ENCODE results near the gene SRM. TPM values are rescaled to one million over a fixed set of nuclear protein-coding genes. Genes with fewer than 3 reads are reported as not detected.
"Not testable (repeated sequence)": the region's sequence is repeated elsewhere in the genome, so short reads cannot be mapped to it uniquely, and the experiment has no call there.

The SRM gene
- total RNA-seq, 2 experiments from 2014 or later = 159 to 164 TPM

DNA sequence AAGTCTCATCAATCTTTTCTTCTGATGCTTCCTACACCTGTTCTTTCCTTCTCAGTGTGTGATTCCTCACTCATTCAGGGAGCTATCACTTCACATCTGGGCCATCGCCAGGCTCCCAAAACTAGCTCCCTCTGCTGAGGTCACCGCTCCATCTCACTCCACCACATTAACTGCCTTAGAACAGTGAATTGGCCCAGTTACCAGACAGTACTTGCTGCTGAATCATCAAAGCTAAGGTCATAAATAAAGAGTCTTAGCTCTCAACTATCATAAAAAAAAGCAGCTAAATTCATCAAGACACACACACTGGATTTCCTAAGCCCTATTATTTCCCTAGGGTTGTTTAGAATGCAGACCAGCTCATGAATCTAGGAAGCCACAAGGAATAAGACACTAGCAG lies 18.8 kb upstream of the SRM start:
- ChIA-PET CTCF (interaction anchor here (0.9 kb wide), 1 partner anchor 41 kb away, joined by 5 read pairs; no protein-coding TSS in a partner anchor), POLR2A (no interaction called here)
- intact Hi-C loops (cut with micrococcal nuclease) = no loop called here
- no peak for DNase-seq
- Mint-ChIP-seq H3K36me3 (peaks cover 45% of the 10 kb centered on the region), H3K9me3 (no peaks in the 10 kb centered on the region), H3K4me3 (no peak overlapping the region), H3K4me1 (ENCODE audit: low read depth) (peaks cover 2% of the 10 kb centered on the region), H3K27me3 (no peaks in the 10 kb centered on the region), H3K27ac (peak overlapping the region; percentile 58)

DNA sequence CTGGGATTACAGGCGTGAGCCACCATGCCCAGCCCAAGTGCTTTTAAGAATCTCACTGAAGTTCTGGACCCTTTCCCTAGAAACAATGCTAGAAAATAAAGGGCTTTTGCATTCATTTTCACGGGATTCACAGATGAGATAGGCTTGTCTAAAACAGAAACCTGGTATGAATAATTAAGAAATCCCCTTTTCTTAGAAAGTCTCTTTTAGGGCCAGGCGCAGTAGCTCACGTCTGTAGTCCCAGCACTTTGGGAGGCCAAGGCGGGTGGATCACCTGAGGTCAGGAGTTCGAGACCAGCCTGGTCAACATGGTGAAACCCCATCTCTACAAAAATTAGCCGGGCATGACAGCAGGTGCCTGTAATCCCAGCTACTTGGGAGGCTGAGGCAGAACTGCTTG lies 13.6 kb upstream of the SRM start:
- H3K4me3 Mint-ChIP-seq; intact Hi-C loops (cut with micrococcal nuclease); H3K27me3 Mint-ChIP-seq; H3K4me1 Mint-ChIP-seq (ENCODE audit: low read depth); H3K9me3 Mint-ChIP-seq: not testable (repeated sequence)
- peaks cover 53% of the 10 kb centered on the region for H3K36me3 Mint-ChIP-seq
- ChIA-PET POLR2A (interaction anchor here (0.7 kb wide), 1 partner anchor 1046 kb away, joined by 3 read pairs; no protein-coding TSS in a partner anchor), CTCF (interaction anchor here (2.4 kb wide), 1 partner anchor 36 kb away, joined by 16 read pairs; no protein-coding TSS in a partner anchor)
- DNase-seq = peak; percentile 46
- H3K27ac Mint-ChIP-seq = peak overlapping the region; percentile 33

DNA sequence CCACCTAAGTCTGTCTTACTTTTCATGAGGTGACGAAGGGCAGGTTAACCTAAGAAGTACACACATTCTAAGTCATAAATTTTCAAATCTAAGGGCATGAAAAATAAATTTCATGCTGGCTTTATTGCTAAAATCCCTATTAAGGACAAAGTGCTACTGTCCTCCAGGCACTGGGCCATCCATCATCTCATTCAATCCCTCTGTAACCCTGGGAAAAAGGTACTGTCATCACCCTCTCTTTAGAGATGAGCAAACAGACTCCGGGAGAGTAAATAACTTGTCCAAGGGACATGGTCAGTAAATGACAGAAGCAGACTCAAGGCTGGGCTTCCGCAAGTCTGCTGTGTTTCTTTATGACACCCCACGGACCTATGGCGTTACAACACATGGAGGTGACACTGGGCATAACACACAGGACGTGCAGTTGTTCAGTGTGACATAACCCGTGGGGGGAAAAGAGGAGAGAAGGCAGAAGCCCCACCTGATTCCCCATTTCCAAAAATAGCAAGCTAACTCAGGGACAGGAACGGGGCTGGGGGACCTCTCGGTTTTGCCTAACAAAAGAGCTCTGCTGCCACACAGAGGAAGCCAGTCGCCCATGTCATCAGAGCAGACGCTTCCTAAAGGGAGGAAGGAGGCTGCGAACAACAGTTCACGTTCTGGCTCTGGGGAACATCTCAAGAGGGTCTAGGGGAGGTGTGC lies 12.5 kb upstream of the SRM start:
- ChIA-PET CTCF (interaction anchor here (2.4 kb wide), 1 partner anchor 35 kb away, joined by 16 read pairs; no protein-coding TSS in a partner anchor), POLR2A (interaction anchor here (1.3 kb wide), 1 partner anchor 12 kb away, joined by 4 read pairs; the partner anchor contains the start of gene SRM)
- intact Hi-C loops (cut with micrococcal nuclease) = no loop called here
- H3K4me3 Mint-ChIP-seq = no peak overlapping the region
- H3K4me1 Mint-ChIP-seq (ENCODE audit: low read depth) = peaks cover 2% of the 10 kb centered on the region
- DNase-seq = no peak
- H3K27ac Mint-ChIP-seq = no peak overlapping the region
- H3K27me3 Mint-ChIP-seq = no peaks in the 10 kb centered on the region
- no peaks in the 10 kb centered on the region for H3K9me3 Mint-ChIP-seq
- peaks cover 55% of the 10 kb centered on the region for H3K36me3 Mint-ChIP-seq

DNA sequence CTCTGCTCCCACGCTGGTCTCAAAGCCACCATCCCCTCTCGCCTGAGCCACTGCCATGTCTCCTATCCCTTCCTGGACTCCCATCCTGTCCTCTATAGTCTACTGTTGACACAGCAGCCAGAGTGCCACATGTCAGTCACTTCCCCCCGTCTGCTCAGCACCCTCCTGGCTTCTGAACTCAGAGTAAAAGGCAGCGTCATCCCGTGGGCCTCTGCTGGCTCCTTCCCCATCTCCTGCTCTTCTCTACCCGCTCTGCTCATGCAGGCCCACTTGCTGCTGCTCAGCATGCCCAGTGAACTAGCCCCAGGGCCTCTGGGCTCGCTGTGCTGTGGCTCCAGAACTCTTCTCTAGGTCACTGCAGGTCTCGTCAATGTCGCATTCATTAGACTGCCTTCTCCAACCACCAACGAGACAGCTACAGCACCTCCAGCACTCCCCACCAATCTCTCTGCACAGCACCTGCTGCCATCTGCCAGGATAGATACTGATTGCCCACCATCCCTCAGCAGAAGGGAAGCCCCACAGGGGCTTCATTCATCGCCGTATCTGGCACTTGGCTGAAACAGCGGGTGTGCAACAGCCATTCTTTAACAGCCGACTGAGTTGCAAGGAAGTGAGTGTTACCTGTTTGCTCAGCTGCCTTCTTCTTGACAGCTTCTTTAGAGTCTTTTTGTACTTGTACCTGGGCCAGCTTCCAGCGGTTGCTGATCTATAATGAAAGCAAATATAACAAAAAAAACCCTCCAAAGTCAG lies 11.8 kb upstream of the SRM start:
- H3K27me3 Mint-ChIP-seq = no peaks in the 10 kb centered on the region
- ChIA-PET CTCF (interaction anchor here (2.6 kb wide), 1 partner anchor 34 kb away, joined by 10 read pairs; no protein-coding TSS in a partner anchor), POLR2A (interaction anchor here (1.3 kb wide), 1 partner anchor 11 kb away, joined by 4 read pairs; the partner anchor contains the start of gene SRM)
- H3K4me1 Mint-ChIP-seq (ENCODE audit: low read depth) = peaks cover 2% of the 10 kb centered on the region
- H3K9me3 Mint-ChIP-seq = no peaks in the 10 kb centered on the region
- no peak overlapping the region for H3K27ac Mint-ChIP-seq
- no peak overlapping the region for H3K4me3 Mint-ChIP-seq
- H3K36me3 Mint-ChIP-seq = peaks cover 55% of the 10 kb centered on the region
- no peak for DNase-seq
- intact Hi-C loops (cut with micrococcal nuclease) = no loop called here

DNA sequence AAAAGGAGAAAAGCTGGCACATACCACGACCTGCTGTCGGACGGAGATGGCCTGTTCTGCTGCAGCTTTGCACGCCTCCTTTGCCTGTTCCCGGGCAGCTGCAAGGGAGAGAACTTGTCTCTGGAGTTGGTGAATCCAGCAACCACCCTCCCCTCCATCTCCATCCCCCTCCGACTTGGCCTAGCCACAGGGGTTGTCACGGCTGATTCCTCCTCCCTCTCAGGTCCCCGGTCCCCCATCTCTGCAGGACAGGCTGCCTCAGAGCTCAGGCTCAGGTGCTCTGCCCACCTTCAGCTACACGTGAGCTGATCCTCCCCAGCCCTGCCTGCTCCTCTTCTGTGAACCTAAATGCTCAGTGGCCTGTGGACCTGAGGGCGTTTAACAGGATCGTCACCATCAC lies 11.1 kb upstream of the SRM start:
- H3K4me3 Mint-ChIP-seq = no peak overlapping the region
- ChIA-PET CTCF (interaction anchor here (0.6 to 2.6 kb wide), 2 partner anchors 28 to 33 kb away, joined by 4 to 10 read pairs; no protein-coding TSS in a partner anchor), POLR2A (interaction anchor here (1.3 kb wide), 1 partner anchor 10 kb away, joined by 4 read pairs; the partner anchor contains the start of gene SRM)
- no peaks in the 10 kb centered on the region for H3K9me3 Mint-ChIP-seq
- intact Hi-C loops (cut with micrococcal nuclease) = no loop called here
- no peaks in the 10 kb centered on the region for H3K27me3 Mint-ChIP-seq
- peaks cover 2% of the 10 kb centered on the region for H3K4me1 Mint-ChIP-seq (ENCODE audit: low read depth)
- peaks cover 55% of the 10 kb centered on the region for H3K36me3 Mint-ChIP-seq
- DNase-seq = no peak
- no peak overlapping the region for H3K27ac Mint-ChIP-seq

DNA sequence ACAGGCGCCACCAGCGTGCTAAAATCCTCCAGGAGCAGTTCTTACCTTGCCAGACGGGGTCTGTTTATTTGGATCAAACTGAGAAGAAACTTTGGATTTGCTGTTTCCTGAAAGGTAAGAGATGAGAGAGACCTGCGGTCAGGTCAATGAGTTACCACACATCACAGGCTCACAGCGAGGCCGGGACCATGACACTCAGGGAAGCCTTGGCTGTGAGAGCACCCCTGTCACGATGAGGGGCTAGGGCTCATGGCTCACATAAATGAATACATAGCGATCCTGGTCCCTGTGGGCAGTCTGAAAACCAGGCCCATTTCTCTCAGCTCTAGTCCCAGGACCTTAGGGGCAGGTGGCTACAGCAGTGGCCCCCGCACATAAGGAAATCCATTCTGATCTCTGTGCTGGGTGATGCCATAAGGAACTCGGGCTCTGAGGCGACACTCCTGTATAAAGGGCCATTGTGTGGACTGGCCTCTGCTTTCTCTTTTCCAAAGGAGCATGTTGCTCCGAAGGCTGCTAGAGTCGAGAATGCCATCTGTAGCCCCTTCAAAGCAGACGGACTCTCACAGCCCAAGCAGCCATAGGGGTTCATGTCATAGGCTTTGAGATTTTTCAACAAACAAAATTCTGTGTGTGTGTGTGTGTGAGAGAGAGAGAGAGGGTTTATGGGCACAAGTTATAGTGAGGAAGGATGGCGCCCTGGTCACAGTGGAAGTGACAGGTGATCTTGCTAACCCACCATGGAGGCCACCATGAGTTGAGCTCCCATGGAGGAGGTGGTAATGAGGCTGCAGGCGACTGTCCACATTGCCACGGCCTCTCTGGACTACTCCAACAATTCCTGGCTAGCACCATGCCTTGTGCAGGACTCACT lies 9.0 kb upstream of the SRM start:
- H3K4me1 Mint-ChIP-seq (ENCODE audit: low read depth) = peaks cover under 1% of the 10 kb centered on the region
- intact Hi-C loops (cut with micrococcal nuclease) = loop anchor here (10.0 kb wide), 1 partner anchor 196 kb away; the partner anchor contains the start of gene MTOR
- POLR2A ChIA-PET = no interaction called here
- H3K36me3 Mint-ChIP-seq = peaks cover 59% of the 10 kb centered on the region
- H3K27ac Mint-ChIP-seq = no peak overlapping the region
- no peaks in the 10 kb centered on the region for H3K9me3 Mint-ChIP-seq
- H3K27me3 Mint-ChIP-seq = no peaks in the 10 kb centered on the region
- CTCF ChIA-PET = interaction anchor here (1.2 to 2.6 kb wide), 3 partner anchors 8 to 31 kb away, joined by 4 to 10 read pairs (median 5); partner anchors contain the start of gene SRM
- H3K4me3 Mint-ChIP-seq = no peak overlapping the region
- no peak for DNase-seq

DNA sequence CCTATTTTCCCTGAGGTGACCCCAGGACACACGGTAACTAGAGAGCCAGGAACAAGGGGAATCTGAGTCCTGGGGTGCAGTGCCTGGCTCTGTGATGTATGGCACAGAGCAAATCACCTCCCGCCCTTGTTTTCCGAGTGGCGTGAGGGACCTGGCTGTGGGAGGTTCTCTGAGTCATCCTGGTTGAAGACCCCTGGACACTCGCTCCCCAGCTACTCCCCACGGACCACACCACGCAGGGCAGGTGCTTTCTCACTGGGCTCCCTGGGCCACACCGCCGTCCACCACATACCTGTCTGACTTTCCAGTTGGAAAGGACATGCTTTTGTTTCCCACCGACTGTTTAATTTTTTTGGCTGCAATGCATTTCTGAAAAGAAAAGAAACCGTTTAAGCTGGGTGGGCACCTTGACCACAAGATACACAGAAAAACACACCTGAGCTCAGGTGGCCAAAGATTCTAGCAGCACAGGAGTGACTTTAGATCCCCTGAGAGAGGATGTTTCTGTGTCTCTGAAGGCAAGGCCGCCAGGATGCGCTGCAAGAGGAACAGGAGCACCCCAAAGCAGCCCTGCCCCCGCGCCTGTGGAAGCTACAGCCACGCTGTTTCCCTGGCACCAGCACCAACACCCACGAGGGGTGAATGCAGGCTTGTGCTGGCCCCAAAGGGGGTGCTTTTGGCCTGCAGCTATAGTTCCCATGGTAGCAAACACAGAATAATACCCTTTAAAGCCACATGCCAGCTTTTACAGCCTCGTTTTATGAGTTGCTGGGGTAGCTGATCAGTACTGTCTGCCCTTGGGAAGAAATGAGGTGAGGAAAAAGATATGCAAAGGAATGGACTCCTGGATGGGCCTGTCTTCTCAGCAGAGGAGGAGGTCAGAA lies 8.1 kb upstream of the SRM start:
- Mint-ChIP-seq H3K27me3 (no peaks in the 10 kb centered on the region), H3K36me3 (peaks cover 58% of the 10 kb centered on the region), H3K4me3 (no peak overlapping the region), H3K4me1 (ENCODE audit: low read depth) (peaks cover 9% of the 10 kb centered on the region), H3K9me3 (no peaks in the 10 kb centered on the region), H3K27ac (no peak overlapping the region)
- CTCF ChIA-PET = interaction anchor here (1.2 kb wide), 1 partner anchor 30 kb away, joined by 5 read pairs; no protein-coding TSS in a partner anchor
- POLR2A ChIA-PET = no interaction called here
- intact Hi-C loops (cut with micrococcal nuclease) = loop anchor here (10.0 kb wide), 1 partner anchor 197 kb away; the partner anchor contains the start of gene MTOR
- DNase-seq = no peak

DNA sequence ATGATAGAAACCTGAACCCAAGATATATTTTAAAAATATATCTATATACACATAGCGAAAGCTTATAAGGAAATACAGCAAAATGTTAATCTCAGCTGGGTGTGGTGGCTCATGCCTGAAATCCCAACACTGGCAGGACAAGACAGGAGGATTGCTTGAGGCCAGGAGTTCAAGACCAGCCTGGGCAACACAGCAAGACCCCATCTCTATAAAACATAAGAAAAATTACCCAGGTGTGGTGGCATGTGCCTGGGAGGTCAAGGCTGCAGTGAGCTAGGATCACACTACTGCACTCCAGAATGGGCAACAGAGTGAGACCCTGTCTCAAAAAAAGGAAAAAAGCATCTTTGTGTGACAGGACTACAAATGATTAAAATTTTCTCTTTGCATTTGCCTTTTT lies 6.0 kb upstream of the SRM start:
- Mint-ChIP-seq H3K27me3 (no peaks in the 10 kb centered on the region), H3K9me3 (no peaks in the 10 kb centered on the region), H3K27ac (no peak overlapping the region), H3K4me1 (ENCODE audit: low read depth) (peaks cover 27% of the 10 kb centered on the region), H3K36me3 (peaks cover 45% of the 10 kb centered on the region), H3K4me3 (no peak overlapping the region)
- no peak for DNase-seq
- ChIA-PET POLR2A (no interaction called here), CTCF (interaction anchor here (8.2 kb wide), 1 partner anchor 29 kb away, joined by 85 read pairs; no protein-coding TSS in a partner anchor)
- intact Hi-C loops (cut with micrococcal nuclease) = loop anchor here (10.0 kb wide), 1 partner anchor 199 kb away; the partner anchor contains the start of gene MTOR

DNA sequence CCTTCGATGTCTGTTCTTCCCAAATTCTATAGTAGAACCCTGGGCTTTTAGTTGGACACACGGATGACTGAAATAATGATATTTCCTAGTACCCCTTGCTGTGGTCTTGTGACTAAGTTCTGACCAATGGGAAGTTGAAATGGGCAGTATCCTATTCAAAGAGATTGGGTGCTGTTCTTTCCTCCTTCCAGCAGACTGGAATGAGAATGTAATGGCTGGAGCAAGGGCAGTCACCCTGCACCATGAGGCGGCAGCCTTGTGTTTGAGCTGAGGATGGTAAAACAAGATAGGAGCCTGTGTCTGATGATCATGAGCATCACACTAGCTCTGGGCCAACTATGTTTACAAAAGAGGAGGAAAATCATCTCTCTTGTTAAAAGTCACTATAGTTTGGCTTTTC lies 5.1 kb upstream of the SRM start:
- Mint-ChIP-seq H3K9me3 (no peaks in the 10 kb centered on the region), H3K4me3 (no peak overlapping the region), H3K4me1 (ENCODE audit: low read depth) (peaks cover 30% of the 10 kb centered on the region), H3K27me3 (no peaks in the 10 kb centered on the region), H3K36me3 (peaks cover 44% of the 10 kb centered on the region), H3K27ac (no peak overlapping the region)
- POLR2A ChIA-PET = no interaction called here
- CTCF ChIA-PET = interaction anchor here (8.2 kb wide), 1 partner anchor 28 kb away, joined by 85 read pairs; no protein-coding TSS in a partner anchor
- DNase-seq = no peak
- intact Hi-C loops (cut with micrococcal nuclease) = loop anchor here (10.0 kb wide), 1 partner anchor 200 kb away; the partner anchor contains the start of gene MTOR

DNA sequence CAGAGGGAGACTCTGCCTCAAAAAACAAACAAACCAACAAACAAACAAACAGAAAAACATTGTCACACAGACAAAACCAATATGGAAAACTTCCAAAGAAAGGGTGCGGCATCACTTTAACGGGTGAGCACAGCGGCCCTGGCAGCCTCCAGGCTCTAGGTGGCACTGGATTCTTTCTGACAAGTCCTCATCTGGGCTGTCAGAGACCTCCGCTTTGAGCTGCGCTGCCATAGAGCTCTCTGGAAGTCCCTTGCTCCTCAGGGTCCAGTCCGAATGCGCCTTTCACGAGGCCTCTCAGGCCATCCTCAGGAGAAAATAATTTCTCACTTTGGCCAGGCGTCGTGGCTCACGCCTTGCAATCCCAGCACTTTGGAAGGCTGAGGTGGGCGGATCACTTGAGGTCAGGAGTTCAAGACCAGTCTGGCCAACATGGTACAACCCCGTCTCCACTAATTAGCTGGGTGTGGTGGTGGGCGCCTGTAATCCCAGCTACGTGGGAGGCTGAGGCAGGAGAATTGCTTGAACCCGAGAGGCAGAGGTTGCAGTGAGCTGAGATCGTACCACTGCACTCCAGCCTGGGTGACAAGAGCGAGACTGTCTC lies 4.2 kb upstream of the SRM start:
- H3K27ac Mint-ChIP-seq, POLR2A ChIA-PET, DNase-seq, H3K4me3 Mint-ChIP-seq, H3K9me3 Mint-ChIP-seq, H3K27me3 Mint-ChIP-seq: not testable (repeated sequence)
- intact Hi-C loops (cut with micrococcal nuclease) = loop anchor here (10.0 kb wide), 1 partner anchor 201 kb away; the partner anchor contains the start of gene MTOR
- CTCF ChIA-PET = interaction anchor here (8.2 kb wide), 1 partner anchor 27 kb away, joined by 85 read pairs; no protein-coding TSS in a partner anchor
- Mint-ChIP-seq H3K36me3 (peaks cover 39% of the 10 kb centered on the region), H3K4me1 (ENCODE audit: low read depth) (peaks cover 31% of the 10 kb centered on the region)
